ENCODE results near the gene C6orf89. TPM values are rescaled to one million over a fixed set of nuclear protein-coding genes. Genes with fewer than 3 reads are reported as not detected.

Gene C6orf89
- total and polyA plus RNA-seq, 2 of the 13 experiments (the other 11 are each of a cell fraction or from before 2014, with no cell fraction given): 22.1 to 32.2 TPM

DNA sequence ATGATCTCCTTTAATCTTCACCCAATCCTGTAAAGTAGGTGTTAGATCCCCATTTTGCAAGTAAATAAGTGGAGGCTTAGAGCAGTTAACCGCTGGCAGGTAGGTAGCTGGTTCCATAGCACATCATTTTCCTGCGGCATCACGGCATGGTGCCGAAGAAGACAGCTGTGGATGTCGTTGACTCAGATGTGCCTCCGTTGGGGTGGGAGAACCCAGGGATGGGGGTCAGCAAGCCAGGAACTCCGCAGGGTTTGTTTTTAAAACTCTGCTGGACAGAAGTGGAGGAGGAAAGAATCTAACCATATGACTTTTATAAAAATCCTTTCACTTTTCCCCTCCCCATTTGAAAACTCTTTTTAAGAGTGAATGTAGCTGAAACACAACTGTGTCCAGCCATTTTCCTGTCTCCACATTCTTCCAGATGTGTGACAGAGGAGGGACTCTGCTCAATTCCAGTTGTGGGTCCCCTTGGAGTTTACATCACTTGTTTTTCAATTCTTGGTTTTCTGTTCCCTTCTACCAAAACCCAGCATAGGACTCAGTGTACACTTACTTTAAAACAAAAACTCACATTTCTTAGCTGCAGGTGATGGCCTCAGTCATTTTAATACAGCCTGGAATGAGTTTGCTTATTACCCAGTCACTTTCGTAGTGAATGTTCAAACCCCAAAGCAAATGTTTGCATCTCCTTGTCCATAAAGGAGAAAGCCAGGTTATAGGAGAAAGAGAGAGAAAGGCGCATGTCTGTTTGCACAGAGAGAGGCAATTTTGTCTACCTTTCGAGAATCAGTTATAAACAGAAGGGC, 41.2 kb downstream of the C6orf89 start (continued):
- TF ChIP-seq, protein P1, sequence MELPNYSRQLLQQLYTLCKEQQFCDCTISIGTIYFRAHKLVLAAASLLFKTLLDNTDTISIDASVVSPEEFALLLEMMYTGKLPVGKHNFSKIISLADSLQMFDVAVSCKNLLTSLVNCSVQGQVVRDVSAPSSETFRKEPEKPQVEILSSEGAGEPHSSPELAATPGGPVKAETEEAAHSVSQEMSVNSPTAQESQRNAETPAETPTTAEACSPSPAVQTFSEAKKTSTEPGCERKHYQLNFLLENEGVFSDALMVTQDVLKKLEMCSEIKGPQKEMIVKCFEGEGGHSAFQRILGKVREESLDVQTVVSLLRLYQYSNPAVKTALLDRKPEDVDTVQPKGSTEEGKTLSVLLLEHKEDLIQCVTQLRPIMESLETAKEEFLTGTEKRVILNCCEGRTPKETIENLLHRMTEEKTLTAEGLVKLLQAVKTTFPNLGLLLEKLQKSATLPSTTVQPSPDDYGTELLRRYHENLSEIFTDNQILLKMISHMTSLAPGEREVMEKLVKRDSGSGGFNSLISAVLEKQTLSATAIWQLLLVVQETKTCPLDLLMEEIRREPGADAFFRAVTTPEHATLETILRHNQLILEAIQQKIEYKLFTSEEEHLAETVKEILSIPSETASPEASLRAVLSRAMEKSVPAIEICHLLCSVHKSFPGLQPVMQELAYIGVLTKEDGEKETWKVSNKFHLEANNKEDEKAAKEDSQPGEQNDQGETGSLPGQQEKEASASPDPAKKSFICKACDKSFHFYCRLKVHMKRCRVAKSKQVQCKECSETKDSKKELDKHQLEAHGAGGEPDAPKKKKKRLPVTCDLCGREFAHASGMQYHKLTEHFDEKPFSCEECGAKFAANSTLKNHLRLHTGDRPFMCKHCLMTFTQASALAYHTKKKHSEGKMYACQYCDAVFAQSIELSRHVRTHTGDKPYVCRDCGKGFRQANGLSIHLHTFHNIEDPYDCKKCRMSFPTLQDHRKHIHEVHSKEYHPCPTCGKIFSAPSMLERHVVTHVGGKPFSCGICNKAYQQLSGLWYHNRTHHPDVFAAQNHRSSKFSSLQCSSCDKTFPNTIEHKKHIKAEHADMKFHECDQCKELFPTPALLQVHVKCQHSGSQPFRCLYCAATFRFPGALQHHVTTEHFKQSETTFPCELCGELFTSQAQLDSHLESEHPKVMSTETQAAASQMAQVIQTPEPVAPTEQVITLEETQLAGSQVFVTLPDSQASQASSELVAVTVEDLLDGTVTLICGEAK (IDR thresholded peaks at IDR 0.05): no peak
- TF ChIP-seq, protein P1 (CRISPR knock-in tag; IDR thresholded peaks at IDR 0.05): no peak
- TF ChIP-seq ZNF816 (CRISPR knock-in tag; IDR thresholded peaks at IDR 0.05; ENCODE audit: borderline replicate concordance) (no peak), LRRFIP1 (CRISPR knock-in tag; conservative IDR thresholded peaks at IDR 0.05) (no peak), FOXO1 (CRISPR knock-in tag; IDR thresholded peaks at IDR 0.05) (no peak), MTA3 (CRISPR knock-in tag; IDR thresholded peaks at IDR 0.05) (no peak), ZNF383 (CRISPR knock-in tag; IDR thresholded peaks at IDR 0.05; ENCODE audit: borderline replicate concordance) (no peak), CENPT (CRISPR knock-in tag; IDR thresholded peaks at IDR 0.05; ENCODE audit: low read depth) (no peak), CAMTA2 (CRISPR knock-in tag; IDR thresholded peaks at IDR 0.05; ENCODE audit: borderline replicate concordance) (no peak), FOXJ3 (CRISPR knock-in tag; IDR thresholded peaks at IDR 0.05; ENCODE audit: borderline replicate concordance) (no peak)

Data from HepG2 (cell line).